ENCODE data around the gene RPGRIP1. TPM values are rescaled to one million over a fixed set of nuclear protein-coding genes. Genes with fewer than 3 reads are reported as not detected.
"Not testable (repeated sequence)": the region's sequence is repeated elsewhere in the genome, so short reads cannot be mapped to it uniquely, and the experiment has no call there.

RPGRIP1 gene
- total RNA-seq, 1 donor from 2014 or later, result 0.27 TPM

DNA sequence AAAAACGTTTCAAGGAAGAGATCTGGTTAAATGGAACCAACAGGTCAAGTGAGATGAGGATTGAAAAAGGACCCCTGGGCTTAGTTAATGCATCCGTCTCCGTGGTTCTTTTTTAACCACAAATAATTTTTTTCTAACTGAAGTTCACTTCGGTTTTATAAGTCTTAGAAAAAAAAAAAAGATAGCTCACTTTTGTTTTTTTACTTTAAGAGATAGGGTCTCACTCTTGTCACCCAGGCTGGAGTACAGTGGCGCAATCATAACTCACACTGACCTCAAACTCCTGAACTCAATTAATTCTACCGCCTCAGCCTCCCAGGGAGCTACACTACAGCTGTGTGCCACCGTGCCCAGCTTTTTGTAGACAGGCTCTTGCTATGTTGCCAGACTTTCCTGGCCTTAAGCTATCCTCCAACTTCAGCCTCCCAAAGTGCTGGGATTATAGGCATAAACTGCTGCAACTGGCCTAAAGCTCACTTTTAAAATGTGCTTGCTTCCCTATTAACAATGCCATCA is 22.4 kb upstream of the RPGRIP1 start:
- intact Hi-C loops (cut with DNase I), result no loop called here
- no peak for ATAC-seq (ENCODE audit: poor library complexity)
- no peak for DNase-seq

DNA sequence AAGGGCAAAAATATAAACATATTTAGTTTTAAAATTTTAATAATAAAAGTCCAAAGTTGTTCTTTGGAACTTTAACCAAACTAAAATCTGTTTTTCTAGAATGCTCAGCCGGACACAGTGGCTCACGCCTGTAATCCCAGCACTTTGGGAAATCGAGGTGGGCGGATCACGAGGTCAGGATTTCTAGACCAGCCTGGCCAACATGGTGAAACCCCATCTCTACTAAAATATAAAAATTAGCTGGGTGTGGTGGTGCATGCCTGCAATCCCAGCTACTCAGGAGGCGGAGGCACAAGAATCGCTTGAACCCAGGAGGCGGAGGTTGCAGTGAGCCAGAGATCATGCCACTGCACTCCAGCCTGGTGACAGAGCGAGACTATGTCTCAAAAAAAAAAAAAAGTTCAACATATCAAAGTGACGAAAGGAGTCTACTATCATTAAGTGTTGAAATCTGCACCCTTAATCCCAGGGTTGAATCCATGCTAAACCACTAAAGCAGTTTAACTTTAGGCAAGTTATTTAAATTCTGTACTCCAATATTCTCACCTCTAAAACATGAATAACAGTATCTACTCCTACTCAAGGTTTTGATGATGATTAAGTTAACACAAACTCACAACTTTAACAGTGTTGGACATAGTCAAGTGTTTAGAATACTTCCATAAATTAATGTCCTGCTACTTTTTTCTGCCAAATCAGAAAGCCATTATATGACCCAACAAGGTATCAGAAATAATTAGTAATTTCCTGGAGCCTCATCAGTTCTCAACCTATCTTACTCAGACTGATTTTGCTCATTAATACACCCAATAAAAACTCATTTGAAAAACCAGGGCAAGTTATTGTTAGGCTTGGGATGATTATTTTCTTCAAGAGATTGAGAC is 21.6 kb upstream of the RPGRIP1 start:
- no peak for DNase-seq
- intact Hi-C loops (cut with DNase I), result no loop called here
- ATAC-seq (ENCODE audit: poor library complexity), result no peak

DNA sequence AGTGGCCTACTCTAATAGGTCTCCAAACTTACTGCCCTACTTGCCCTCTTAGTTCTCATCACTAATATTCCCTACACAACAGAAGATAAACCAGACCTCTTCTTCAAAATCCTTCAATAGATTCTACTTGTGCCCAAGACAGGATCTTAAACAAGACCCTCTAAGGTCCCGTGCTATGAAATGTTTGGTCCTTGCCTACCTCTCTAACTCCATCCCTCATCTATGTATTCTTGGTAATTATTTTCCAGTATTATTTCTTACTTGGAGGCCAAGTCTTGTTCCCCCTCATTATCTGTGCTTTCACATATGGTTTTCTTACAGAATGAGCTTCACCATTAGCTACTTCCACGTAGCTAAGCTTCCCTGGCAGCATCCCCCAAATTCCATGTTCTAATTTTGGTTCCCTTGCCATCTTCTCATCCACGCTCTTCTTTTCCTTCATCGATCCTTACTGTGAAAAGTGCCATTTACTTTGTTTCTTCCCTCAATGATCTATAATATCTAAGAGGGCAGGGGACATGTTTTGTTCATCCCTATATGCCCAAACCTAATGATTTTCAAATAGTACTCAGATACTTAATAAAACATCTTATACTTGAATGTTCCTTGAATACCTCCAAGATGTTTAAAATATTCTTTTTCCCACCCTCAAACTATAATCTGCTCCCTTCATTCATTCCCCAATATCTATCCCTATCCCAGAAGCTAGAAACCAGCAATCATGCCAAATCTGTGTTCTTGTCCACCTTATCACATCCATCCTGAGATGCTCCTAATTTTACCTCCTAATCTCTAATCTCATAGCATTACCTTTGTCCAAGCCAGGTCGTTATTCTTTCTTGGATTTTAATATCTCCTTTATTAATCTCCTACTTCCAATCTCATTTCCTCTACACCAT is 20.7 kb upstream of the RPGRIP1 start:
- no peak for DNase-seq
- no peak for ATAC-seq (ENCODE audit: poor library complexity)
- intact Hi-C loops (cut with DNase I), result no loop called here

DNA sequence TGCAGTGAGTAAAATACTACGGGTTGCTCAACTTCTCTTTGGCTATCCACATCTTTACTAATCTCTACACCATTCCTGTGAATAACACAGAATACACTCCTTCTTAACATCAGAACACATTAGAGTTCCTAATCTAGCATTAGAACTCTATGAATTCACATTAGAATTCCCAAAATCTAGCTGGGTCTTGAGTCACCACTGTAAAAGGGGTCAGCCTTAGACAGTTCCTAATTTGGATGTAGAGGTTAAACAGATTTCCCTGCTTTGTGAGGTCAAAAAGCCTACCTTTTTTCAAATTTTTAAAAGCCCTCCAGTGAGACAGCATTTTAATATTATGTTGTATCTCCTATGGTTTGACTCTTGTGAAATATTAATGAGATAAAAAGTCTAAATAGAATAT is 18.1 kb upstream of the RPGRIP1 start:
- DNase-seq (no peak), ATAC-seq (ENCODE audit: poor library complexity) (no peak)
- intact Hi-C loops (cut with DNase I), result no loop called here

DNA sequence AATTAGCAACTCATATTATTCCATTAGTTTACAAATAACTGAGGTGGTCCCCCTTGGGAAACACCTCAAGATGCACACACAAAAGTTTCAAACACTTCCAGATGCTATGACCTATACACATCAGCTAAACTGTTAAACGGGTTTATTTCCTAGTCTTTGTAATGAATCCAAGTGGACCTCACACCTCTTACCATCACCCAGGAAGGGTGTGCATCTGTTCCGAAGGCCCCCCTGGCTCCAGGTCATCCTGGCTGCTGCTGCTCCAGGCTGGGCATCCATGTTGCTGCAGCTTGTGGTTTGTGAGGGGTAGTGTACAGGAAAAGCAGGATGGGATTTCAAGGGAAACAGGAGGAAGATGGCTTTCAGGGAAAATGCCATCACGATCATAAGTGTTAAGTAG is 17.5 kb upstream of the RPGRIP1 start:
- DNase-seq, result no peak
- intact Hi-C loops (cut with DNase I), result no loop called here
- ATAC-seq (ENCODE audit: poor library complexity), result no peak

DNA sequence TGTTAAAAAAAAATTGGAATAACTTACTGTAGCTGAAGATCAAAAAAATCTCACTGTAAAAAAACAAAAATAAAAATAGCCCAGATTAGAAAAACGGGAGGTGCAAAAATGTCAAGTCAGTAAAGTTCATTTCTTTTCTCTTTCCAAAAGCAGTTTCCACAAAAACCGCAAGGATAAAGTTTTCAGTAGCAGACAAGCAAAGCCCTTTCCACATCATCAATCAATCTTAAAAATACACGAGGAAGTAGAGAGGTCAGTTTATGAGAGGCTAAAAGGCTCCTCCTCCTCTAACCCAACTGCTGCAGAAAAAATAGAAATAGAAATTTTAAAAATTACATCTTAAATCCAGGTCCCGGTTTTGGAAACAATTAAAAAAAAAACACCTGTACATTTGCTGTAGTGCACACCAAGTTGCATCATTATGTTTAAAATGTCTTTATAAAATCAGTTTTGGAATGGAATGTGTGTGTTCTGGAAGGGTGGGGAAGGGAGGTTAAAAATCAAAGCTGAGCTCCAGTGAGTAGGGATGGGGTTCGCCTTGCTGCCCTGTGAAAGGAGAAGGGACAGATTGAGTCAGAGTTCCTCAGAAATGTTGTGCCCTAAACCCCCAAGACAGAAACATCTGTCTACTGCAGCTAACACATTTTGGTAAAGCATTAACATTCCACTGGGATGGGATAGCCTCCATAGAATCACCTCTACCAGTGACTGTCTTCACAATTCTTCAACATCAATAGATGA is 16.4 kb upstream of the RPGRIP1 start:
- DNase-seq (no peak), ATAC-seq (ENCODE audit: poor library complexity) (no peak)
- intact Hi-C loops (cut with DNase I), result no loop called here

DNA sequence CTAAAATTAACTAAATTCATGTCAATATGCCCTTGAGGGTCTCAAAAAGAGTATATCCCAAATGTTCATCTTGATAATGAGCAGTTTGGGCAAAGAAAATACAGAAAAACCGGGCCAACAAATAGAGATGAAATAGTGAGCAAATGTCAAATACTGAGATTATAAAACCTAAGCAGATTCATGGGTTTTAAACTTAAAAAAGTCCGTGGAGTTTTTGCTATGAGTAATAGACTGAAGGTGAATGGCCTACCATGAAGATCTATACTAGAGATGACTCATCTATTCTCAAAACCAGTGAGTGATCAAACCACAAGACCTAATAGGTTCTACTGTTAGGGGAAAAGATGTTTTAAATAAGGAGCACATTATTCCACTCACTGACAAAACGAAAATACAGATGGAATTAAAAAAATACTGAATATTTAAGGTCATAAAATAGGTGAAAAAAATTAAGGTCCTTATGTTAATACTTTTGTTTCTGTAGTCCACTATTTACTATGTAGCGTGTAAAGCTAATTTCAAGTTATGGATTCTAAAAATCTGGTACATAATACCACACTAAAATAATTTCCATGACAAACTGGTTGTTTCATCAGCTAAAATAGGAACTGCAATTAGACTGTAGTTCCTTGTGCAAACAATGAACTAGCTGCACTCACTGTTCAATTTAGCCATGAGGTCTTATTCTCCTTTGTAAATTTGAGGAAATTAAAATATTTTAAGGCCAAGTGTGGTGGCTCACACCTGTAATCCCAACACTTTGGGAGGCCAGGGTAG is 15.7 kb upstream of the RPGRIP1 start:
- intact Hi-C loops (cut with DNase I), result no loop called here
- ATAC-seq (ENCODE audit: poor library complexity) (no peak), DNase-seq (no peak)

DNA sequence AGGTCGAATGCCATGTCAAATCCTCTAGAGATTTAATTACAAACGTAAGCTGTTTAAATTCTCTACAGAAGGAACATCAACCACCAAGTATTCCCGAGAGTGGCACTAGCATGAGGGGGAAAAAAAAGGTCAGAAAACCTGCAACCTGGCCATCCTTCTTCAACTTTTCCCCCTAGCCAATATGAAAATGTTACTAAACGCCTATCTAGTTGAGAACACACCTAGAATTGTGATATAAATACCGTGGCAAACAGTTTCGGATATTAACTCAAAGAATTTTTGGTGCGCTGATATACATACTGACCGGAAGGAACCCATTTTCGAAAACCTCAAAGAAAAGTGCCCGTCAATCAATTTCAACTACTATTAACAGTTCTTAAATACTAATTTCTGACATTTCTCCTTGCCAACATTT is 12.4 kb upstream of the RPGRIP1 start:
- ATAC-seq (ENCODE audit: poor library complexity) (no peak), DNase-seq (no peak)
- intact Hi-C loops (cut with DNase I), result no loop called here

DNA sequence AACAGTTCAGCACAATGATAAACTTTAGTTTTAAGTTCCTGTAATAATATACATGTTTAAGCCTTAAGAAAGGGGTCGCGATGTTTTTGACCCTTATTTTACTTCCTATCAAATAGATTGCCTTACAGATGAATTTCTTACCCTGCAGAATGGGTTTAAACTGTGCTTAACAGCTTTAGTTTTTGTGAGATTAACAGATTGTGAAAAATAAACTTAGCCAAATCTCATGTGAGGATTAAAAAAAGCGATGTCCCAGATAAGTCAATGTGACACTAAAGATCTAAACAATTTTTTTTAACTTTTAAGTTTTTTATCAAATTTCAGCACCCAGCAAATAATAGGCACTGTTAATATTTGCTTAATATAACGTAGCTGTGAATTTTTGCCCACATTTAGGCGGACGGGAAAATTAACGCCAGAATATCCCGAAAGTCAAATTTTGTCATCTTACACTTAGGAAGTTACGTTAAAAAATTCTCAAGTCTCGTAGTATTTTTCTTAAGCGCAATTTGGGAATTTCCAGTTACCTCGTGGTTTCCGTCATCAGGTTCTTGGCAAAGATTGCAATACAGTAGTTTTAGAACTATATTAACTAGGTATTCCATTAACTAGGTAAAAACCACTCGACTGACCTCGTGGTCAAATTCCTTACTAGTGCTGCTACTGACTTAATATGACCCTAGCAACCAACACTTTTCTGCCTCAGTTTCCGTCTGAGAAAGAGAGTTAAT is 11.8 kb upstream of the RPGRIP1 start:
- intact Hi-C loops (cut with DNase I), result no loop called here
- ATAC-seq (ENCODE audit: poor library complexity) (no peak), DNase-seq (no peak)

DNA sequence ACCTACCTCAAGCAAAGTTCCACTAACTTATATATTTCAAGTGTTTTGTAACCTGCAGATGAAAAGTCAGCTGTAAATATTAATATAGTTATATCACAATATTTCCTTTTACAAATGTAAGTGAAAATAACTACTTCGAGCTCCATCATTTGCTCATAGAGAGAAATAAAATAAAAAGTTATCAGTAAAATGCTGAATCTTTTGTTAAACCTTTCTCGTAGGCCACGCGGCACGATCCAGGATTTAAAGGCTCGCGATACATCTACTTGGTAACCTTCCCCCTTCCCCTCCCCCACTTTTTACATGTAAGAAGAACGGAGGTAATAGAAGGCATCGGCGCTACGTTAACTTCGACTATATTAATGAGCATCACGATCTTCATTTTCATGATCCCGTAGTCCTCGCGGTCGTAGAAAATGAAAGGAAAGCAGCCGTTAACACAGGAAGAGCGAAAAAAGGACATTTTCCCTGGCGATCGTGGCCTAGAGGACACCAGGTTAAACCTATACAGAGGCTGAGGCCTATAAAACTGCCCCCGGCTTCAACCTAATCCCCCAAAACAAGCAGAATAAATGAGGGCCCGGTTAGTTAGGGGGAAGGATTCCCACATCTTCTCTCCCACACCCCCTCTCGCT is 11.1 kb upstream of the RPGRIP1 start:
- DNase-seq, result no peak
- ATAC-seq (ENCODE audit: poor library complexity), result peak; percentile 11
- intact Hi-C loops (cut with DNase I), result no loop called here

DNA sequence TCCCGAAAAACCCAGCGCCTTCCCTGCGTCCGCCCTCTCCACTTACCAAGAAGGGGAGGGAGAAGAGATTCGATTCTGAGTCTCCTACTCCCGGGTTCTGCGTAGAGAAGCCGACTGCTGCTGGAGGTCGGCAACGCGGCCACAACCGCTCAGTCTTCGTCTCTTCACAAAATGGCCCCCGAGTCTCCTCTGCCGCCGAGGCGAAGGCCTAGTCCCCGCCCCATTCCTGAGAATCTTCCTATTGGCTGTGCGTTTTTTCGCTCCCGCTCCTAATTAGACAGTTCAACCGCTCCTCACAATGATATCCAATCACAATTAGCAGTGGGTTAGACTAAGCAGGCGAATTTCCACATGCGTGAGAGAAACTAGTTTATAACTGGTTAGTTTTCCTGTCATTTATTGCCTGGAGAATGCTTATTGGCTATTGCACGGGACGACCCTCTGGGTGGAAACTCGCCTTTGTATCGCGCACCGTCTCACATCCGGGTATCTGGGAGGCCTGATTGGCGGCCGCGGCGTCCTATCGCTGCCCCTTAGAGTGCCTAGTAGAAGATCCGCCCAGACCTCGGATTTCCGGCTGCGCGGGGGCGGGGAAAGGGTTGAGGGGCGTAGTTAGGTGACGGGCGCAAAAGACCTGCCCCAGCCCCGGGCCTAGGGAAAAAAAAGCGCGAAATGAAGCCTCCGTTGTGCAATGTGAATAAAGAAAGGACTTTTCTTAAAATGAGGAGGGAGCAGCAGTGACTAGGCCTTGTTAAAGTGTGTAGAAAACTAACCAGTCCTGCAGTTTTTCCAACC is 10.4 kb upstream of the RPGRIP1 start, which contains the start of gene HNRNPC:
HNRNPC (minus strand) TSS at position 191 of the 795 bp plus-strand sequence. CDS start 35,249 bp downstream, outside the sequence.
- peak; percentile 97 for ATAC-seq (ENCODE audit: poor library complexity)
- DNase-seq, result peak; percentile 100
- intact Hi-C loops (cut with DNase I), result no loop called here

DNA sequence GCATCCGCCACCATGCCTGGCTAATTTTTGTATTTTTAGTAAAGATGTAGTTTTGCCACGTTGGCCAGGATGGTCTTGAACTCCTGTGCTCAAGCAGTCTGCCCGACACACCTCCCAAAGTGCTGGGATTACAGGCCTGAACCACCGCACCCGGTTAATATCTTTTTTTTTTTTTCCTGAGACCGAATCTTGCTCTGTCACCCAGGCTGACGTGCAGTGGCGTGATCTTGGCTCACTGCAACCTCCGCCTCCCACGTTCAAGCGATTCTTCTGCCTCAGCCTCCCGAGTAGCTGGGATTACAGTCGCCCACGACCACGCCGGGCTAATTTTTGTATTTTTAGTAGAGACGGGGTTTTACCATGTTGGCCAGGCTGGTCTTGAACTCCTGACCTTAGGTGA is 7.2 kb upstream of the RPGRIP1 start:
- DNase-seq; ATAC-seq (ENCODE audit: poor library complexity); intact Hi-C loops (cut with DNase I): not testable (repeated sequence)

DNA sequence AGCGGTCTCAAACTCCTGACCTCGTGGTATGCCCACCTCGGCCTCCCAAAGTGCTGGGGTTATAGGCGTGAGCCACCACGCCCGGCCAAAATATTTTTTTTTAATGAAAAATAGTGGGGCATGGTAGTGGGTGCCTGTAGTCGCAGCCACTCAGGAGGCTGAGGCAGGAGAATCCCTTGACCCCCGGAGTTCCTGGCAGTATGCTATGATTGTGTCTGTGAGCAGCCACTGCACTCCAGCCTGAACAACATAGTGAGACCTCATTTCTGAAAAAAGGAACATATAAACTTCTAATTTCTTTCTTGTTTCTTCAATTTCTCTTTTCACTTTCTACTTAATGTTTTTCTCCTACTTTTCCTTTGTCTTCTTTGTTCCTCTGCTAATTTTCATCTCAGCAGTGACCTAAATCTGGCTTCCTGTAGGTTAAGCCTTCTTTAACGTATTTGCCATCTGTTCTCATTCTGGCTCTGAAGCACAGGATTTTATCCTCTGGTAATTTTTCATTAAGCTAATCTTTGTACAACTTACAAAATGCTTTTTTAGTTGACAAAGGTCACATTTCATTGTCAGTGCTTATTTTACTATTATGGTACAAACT is 4.5 kb upstream of the RPGRIP1 start:
- intact Hi-C loops (cut with DNase I), result no loop called here
- DNase-seq (no peak), ATAC-seq (ENCODE audit: poor library complexity) (no peak)

DNA sequence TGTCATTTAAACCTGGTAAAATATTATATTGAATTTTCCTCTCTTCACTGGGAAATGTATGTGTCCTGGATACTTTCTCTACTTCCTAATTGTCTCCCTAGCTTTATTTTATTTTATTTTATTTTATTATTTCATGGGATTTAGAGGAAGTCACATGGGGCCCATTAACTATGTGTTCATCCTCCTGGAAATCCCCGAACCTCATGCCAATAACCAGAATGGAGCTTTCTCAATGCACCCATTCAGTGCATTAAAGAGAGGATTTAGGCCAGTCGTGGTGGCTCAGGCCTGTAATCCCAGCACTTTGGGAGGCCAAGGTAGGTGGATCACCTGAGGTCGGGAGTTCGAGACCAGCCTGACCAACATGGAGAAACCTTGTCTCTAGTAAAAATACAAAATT is 1.3 kb upstream of the RPGRIP1 start:
- ATAC-seq (ENCODE audit: poor library complexity), result no peak
- no peak for DNase-seq
- intact Hi-C loops (cut with DNase I), result no loop called here

DNA sequence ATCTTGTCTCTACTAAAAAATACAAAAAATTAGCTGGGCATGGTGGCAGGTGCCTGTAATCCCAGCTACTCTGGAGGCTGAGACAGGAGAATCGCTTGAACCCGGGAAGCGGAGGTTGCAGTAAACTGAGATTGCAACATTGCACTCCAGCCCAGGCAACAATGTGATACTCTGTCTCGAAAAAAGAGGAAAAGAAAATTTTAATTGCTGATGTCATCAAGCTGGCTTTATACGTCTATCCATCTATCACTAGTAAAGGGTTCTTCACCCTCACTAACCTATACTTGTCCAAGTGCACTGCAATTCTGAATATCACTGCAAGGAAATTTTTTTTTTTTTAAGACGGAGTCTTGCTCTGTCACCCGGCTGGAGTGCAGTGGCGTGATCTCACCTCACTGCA is 2.0 kb downstream of the RPGRIP1 start:
- ATAC-seq (ENCODE audit: poor library complexity); intact Hi-C loops (cut with DNase I): not testable (repeated sequence)

DNA sequence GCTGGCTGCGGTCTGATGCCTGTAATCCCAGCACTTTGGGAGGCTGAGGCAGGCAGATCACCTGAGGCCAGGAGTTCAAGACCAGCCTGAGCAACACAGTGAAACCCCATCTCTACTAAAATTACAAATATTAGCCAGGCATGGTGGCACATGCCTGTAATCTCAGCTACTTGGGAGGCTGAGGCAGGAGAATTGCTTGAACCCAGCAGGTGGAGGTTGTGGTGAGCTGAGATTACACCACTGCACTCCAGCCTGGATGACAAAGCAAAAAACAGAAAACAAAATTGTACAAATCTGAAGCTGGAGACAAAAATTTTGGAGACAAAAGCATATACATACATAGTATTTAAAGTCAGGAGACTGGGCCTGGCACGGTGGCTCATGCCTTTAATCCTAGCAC is 6.6 kb downstream of the RPGRIP1 start:
- peak; percentile 6 for DNase-seq
- intact Hi-C loops (cut with DNase I); ATAC-seq (ENCODE audit: poor library complexity): not testable (repeated sequence)

More for the DNA sequence above, 2.0 kb downstream of the RPGRIP1 start:
- peak; percentile 5 for DNase-seq

All from Right ventricle myocardium superior (tissue), 1 donor.